ENCODE measurements around the gene CYP2D6. TPM values are rescaled to one million over a fixed set of nuclear protein-coding genes. Genes with fewer than 3 reads are reported as not detected.
"Not testable (repeated sequence)": the region's sequence is repeated elsewhere in the genome, so short reads cannot be mapped to it uniquely, and the experiment has no call there.

Gene CYP2D6
- total and polyA plus RNA-seq, 2 of the 13 experiments (the other 11 are each of a cell fraction or from before 2014, with no cell fraction given): 1.0 to 3.7 TPM

- H3K27me3 ChIP-seq (ENCODE audit: control insufficient read depth in 1 of 2, insufficient read depth in 2 of 2, low read length in 2 of 2); POLR2A ChIA-PET; FAIRE-seq; DNase-seq (ENCODE audit: low spot score); H3K9me3 ChIP-seq (ENCODE audit: low read length); intact Hi-C loops (cut with micrococcal nuclease; ENCODE audit: unreplicated experiment); in situ Hi-C loops (cut with HindIII; ENCODE audit: extremely low pct_ligation_motif_present, low pct_unique_long_range_greater_than_20kb); H3K27ac ChIP-seq (ENCODE audit: extremely low read length, insufficient read depth, low read length); H4K20me1 ChIP-seq (ENCODE audit: insufficient read depth, low read length); H3K4me2 ChIP-seq (ENCODE audit: low read depth, low read length); H3K79me2 ChIP-seq (ENCODE audit: insufficient read depth, low read length); CTCF ChIA-PET (ENCODE audit: low intra/inter-chr PET ratio, low total read pairs); H3K9ac ChIP-seq (ENCODE audit: insufficient read depth, low read depth, low read length); H3K36me3 ChIP-seq (replicated peaks in 1 of 2; ENCODE audit: control insufficient read depth in 1 of 2, insufficient read depth in 2 of 2, low read length in 2 of 2); BruUV-seq (replicated peaks); H2AFZ ChIP-seq (ENCODE audit: low read length); H3K4me3 ChIP-seq (replicated peaks in 1 of 3; ENCODE audit: insufficient read depth in 1 of 3, low read depth in 2 of 3, low read length in 3 of 3); ATAC-seq: not testable (repeated sequence)
- 0 out of 2 replicates have a peak, but pooled peaks have one; percentile 25 for TF ChIP-seq HNRNPL (IDR thresholded peaks at IDR 0.05; ENCODE audit: low read depth, low read length)
- TF ChIP-seq ZNF687 (CRISPR knock-in tag; IDR thresholded peaks at IDR 0.05): 0 out of 2 replicates have a peak, but pooled peaks have one; percentile 7
- H3K4me1 ChIP-seq (ENCODE audit: insufficient read depth, low read length): peaks cover 28% of the 10 kb centered on the region
- 88% methylated on average over 59 of the region's 65 CpGs for WGBS (ENCODE audit: low lambda C conversion rate)
These were observed 1.6 kb downstream of the CYP2D6 start for GRCh38 chr22:42128776-42129694.

GRCh38 chr22:42128007-42128406 is 2.6 kb downstream of the CYP2D6 start:
- H2AFZ ChIP-seq (ENCODE audit: low read length); H3K27me3 ChIP-seq (ENCODE audit: control insufficient read depth in 1 of 2, insufficient read depth in 2 of 2, low read length in 2 of 2); H4K20me1 ChIP-seq (ENCODE audit: insufficient read depth, low read length); H3K9ac ChIP-seq (ENCODE audit: insufficient read depth, low read depth, low read length); H3K9me3 ChIP-seq (ENCODE audit: low read length); DNase-seq (ENCODE audit: low spot score); H3K79me2 ChIP-seq (ENCODE audit: insufficient read depth, low read length); BruUV-seq (replicated peaks); intact Hi-C loops (cut with micrococcal nuclease; ENCODE audit: unreplicated experiment); H3K4me2 ChIP-seq (ENCODE audit: low read depth, low read length); POLR2A ChIA-PET; FAIRE-seq; CTCF ChIA-PET (ENCODE audit: low intra/inter-chr PET ratio, low total read pairs); H3K27ac ChIP-seq (ENCODE audit: extremely low read length, insufficient read depth, low read length); in situ Hi-C loops (cut with HindIII; ENCODE audit: extremely low pct_ligation_motif_present, low pct_unique_long_range_greater_than_20kb); H3K36me3 ChIP-seq (replicated peaks in 1 of 2; ENCODE audit: control insufficient read depth in 1 of 2, insufficient read depth in 2 of 2, low read length in 2 of 2); H3K4me3 ChIP-seq (replicated peaks in 1 of 3; ENCODE audit: insufficient read depth in 1 of 3, low read depth in 2 of 3, low read length in 3 of 3); ATAC-seq: not testable (repeated sequence)
- H3K4me1 ChIP-seq (ENCODE audit: insufficient read depth, low read length): peaks cover 24% of the 10 kb centered on the region
- 85% methylated on average over 5 of the region's 13 CpGs for WGBS (ENCODE audit: low lambda C conversion rate)

Measured in HepG2 (cell line).